CD14-positive monocyte (primary cell): ENCODE measurements around the gene CAMTA1. TPM values are rescaled to one million over a fixed set of nuclear protein-coding genes. Genes with fewer than 3 reads are reported as not detected.
A peak's percentile ranks its signal among the peaks of the same experiment; 100 is the strongest.

Experiments
- DNase-seq, 3 donors: peaks; one replicate each; pipeline ENCODE4 v3.0.0-alpha.2; 2011 to 2022
- H2AFZ ChIP-seq: 2 replicates; pipeline ENCODE4 v1.6.0; 2012; ENCODE audit warnings: mild to moderate bottlenecking, low read depth, low read length, inconsistent platforms; ENCODE audit not compliant: insufficient read depth, poor library complexity, severe bottlenecking
- H3K27ac ChIP-seq, 2 donors: 1 replicate in 1 of 2; 2 replicates in 1 of 2; pipeline ENCODE4 v1.5.1; 2012 to 2013; ENCODE audit warnings: low read length in 2 of 2, control low read depth in 1 of 2, inconsistent platforms in 1 of 2, low read depth in 1 of 2, mild to moderate bottlenecking in 1 of 2
- H3K27me3 ChIP-seq, 2 donors: one replicate each; pipeline versions ENCODE4 v1.6.0 to v1.6.1; 2011 to 2013; ENCODE audit warnings: low read length in 2 of 2; ENCODE audit not compliant: control insufficient read depth in 2 of 2, insufficient read depth in 2 of 2
- H3K36me3 ChIP-seq, 2 donors: replicated peaks in 1 of 2; 1 replicate in 1 of 2; 2 replicates in 1 of 2; pipeline versions ENCODE4 v1.5.1 to v1.6.1; 2012 to 2013; ENCODE audit warnings: low read length in 2 of 2, control low read depth in 1 of 2, inconsistent platforms in 1 of 2, mild to moderate bottlenecking in 1 of 2; ENCODE audit not compliant: insufficient read depth in 2 of 2, control insufficient read depth in 1 of 2
- H3K4me1 ChIP-seq, 2 donors: 1 replicate in 1 of 2; 2 replicates in 1 of 2; pipeline versions ENCODE4 v1.5.1 to v1.6.1; 2012 to 2013; ENCODE audit warnings: low read length in 2 of 2, control low read depth in 1 of 2, inconsistent platforms in 1 of 2, mild to moderate bottlenecking in 1 of 2, moderate library complexity in 1 of 2; ENCODE audit not compliant: insufficient read depth in 2 of 2, control insufficient read depth in 1 of 2
- H3K4me2 ChIP-seq: replicated peaks from 2 replicates; pipeline ENCODE3; 2012; ENCODE audit warnings: low read length, moderate library complexity, mild to moderate bottlenecking; ENCODE audit not compliant: poor library complexity, severe bottlenecking; ENCODE audit errors: extremely low read depth
- H3K4me3 ChIP-seq, 3 experiments: fragments of 200-600 bp in 1 of 3; sonication (generic) in 1 of 3; replicated peaks in 1 of 3; 1 replicate in 2 of 3; 2 replicates in 1 of 3; pipeline ENCODE4 v1.5.1; 2011 to 2013; ENCODE audit warnings: low read length in 3 of 3, mild to moderate bottlenecking in 3 of 3, control low read depth in 2 of 3, low read depth in 2 of 3, inconsistent platforms in 1 of 3, moderate library complexity in 1 of 3
- H3K79me2 ChIP-seq: 2 replicates; pipeline ENCODE4 v1.6.0; 2012; ENCODE audit warnings: mild to moderate bottlenecking, control low read depth, inconsistent platforms, low read length, moderate library complexity; ENCODE audit not compliant: insufficient read depth
- H3K9ac ChIP-seq: 2 replicates; pipeline ENCODE4 v1.6.0; 2017; ENCODE audit warnings: low read length, mild to moderate bottlenecking; ENCODE audit not compliant: insufficient read depth, poor library complexity, severe bottlenecking
- H3K9me3 ChIP-seq, 2 donors: replicated peaks in 1 of 2; 1 replicate in 1 of 2; 2 replicates in 1 of 2; pipeline versions ENCODE4 v1.5.1 to v1.6.1; 2012 to 2013; ENCODE audit warnings: low read length in 2 of 2, control low read depth in 1 of 2; ENCODE audit not compliant: control insufficient read depth in 1 of 2, insufficient read depth in 1 of 2
- H4K20me1 ChIP-seq: 2 replicates; pipeline ENCODE4 v1.6.0; 2012; ENCODE audit warnings: mild to moderate bottlenecking, low read length, control low read depth, moderate library complexity; ENCODE audit not compliant: insufficient read depth
- H3K27ac Mint-ChIP-seq, 7 donors: one replicate each; pipeline ENCODE4 v1.8.0; 2020; ENCODE audit warnings: mild to moderate bottlenecking in 7 of 7, mixed read lengths in 7 of 7, moderate library complexity in 6 of 7, inconsistent platforms in 2 of 7
- H3K27me3 Mint-ChIP-seq, 3 donors: one replicate each; pipeline ENCODE4 v1.8.0; 2021 to 2022; ENCODE audit warnings: low read depth in 3 of 3, mild to moderate bottlenecking in 3 of 3, mixed read lengths in 3 of 3, moderate library complexity in 3 of 3, inconsistent platforms in 1 of 3
- H3K36me3 Mint-ChIP-seq, 2 donors: one replicate each; pipeline ENCODE4 v1.8.0; 2020; ENCODE audit warnings: mixed read lengths in 2 of 2, inconsistent platforms in 1 of 2, mild to moderate bottlenecking in 1 of 2
- H3K4me1 Mint-ChIP-seq: one replicate; pipeline ENCODE4 v1.8.0; 2020; ENCODE audit warnings: mild to moderate bottlenecking, mixed read lengths
- H3K4me3 Mint-ChIP-seq, 2 donors: one replicate each; pipeline ENCODE4 v1.8.0; 2020; ENCODE audit warnings: mild to moderate bottlenecking in 2 of 2, mixed read lengths in 2 of 2, moderate library complexity in 1 of 2
- H3K9me3 Mint-ChIP-seq, 7 donors: one replicate each; pipeline ENCODE4 v1.8.0; 2020 to 2022; ENCODE audit warnings: mixed read lengths in 7 of 7, mild to moderate bottlenecking in 6 of 7, moderate library complexity in 6 of 7, inconsistent platforms in 2 of 7
- CTCF ChIP-seq: fragments of 200-600 bp; IDR thresholded peaks from one replicate; pipeline ENCODE4 v1.8.0; 2022; ENCODE audit warnings: antibody characterized with exemption, mild to moderate bottlenecking
- WGBS: methylation state at CpG from one replicate; pipeline ENCODE4 v1.1.5; 2013; ENCODE audit warnings: missing lambda C conversion rate; ENCODE audit not compliant: insufficient coverage; 5-methylcytosine and 5-hydroxymethylcytosine counted together
- intact Hi-C, 2 donors: fragments of 100-400 bp; cut with micrococcal nuclease; formaldehyde crosslinking; loops; one replicate each; pipeline versions ENCODE4 v1.15.0 to v1.15.1; 2023
- polyA plus RNA-seq, 3 donors: library from polyadenylated mRNA; depleted of rRNA in 1 of 3; unstranded in 2 of 3; stranded (reverse) in 1 of 3; fragments of 300-500 nt in 2 of 3; fragments of >200 nt in 1 of 3; fragmentation: Illumina TruSeq in 2 of 3; gene quantifications; 1 replicate in 2 of 3; 2 replicates in 1 of 3; pipeline ENCODE4 v1.2.3, GENCODE V29; 2012 to 2021

CAMTA1 gene
- polyA plus RNA-seq, 3 donors, result 52.0 to 89.6 (median 78.3) TPM

- intact Hi-C loops, result no loop called here
- Histone ChIP-seq H3K9ac (no peak overlapping the region), H3K4me2 (no peak overlapping the region), H3K36me3 (no peaks in the 10 kb centered on the region), H3K9me3 (no peaks in the 10 kb centered on the region), H3K4me1 (no peaks in the 10 kb centered on the region), H3K4me3 (no peak overlapping the region), H4K20me1 (no peaks in the 10 kb centered on the region), H3K27me3 (no peaks in the 10 kb centered on the region), H3K27ac (no peak overlapping the region), H2AFZ (no peak overlapping the region), H3K79me2 (no peaks in the 10 kb centered on the region)
- Mint-ChIP-seq H3K36me3 (no peaks in the 10 kb centered on the region), H3K4me1 (no peaks in the 10 kb centered on the region), H3K27ac (peak overlapping the region in 1 of 7 donors; percentile 50), H3K27me3 (peaks cover 2 to 4% (median 3%) of the 10 kb centered on the region in 3 donors), H3K4me3 (no peak overlapping the region), H3K9me3 (no peaks in the 10 kb centered on the region)
- no peak for DNase-seq
- no peak for TF ChIP-seq CTCF
- WGBS, result 78% methylated on average over 8 of the region's 11 CpGs
Measured at GRCh38 chr1:7459914-7460313, 674.7 kb downstream of the CAMTA1 start.

GRCh38 chr1:7460807-7461206 lies 675.6 kb downstream of the CAMTA1 start:
- no peak for TF ChIP-seq CTCF
- Mint-ChIP-seq H3K27ac (peak overlapping the region in 1 of 7 donors; percentile 12), H3K27me3 (peaks cover 0 to 4% (median 3%) of the 10 kb centered on the region in 3 donors), H3K36me3 (no peaks in the 10 kb centered on the region), H3K9me3 (no peaks in the 10 kb centered on the region), H3K4me1 (no peaks in the 10 kb centered on the region), H3K4me3 (no peak overlapping the region)
- no peaks in the 10 kb centered on the region for H3K79me2 ChIP-seq
- intact Hi-C loops, result no loop called here
- H3K4me1 ChIP-seq, result no peaks in the 10 kb centered on the region
- no peaks in the 10 kb centered on the region for H3K9me3 ChIP-seq
- no peaks in the 10 kb centered on the region for H3K27me3 ChIP-seq
- H4K20me1 ChIP-seq, result no peaks in the 10 kb centered on the region
- H3K4me3 ChIP-seq, result no peak overlapping the region
- DNase-seq, result no peak
- no peak overlapping the region for H2AFZ ChIP-seq
- no peak overlapping the region for H3K4me2 ChIP-seq
- no peaks in the 10 kb centered on the region for H3K36me3 ChIP-seq
- H3K9ac ChIP-seq, result no peak overlapping the region
- H3K27ac ChIP-seq, result no peak overlapping the region
- WGBS, result 85% methylated on average over 5 of the region's 6 CpGs
